Measurements from ENCODE around the gene R3HDM2. TPM values are rescaled to one million over a fixed set of nuclear protein-coding genes. Genes with fewer than 3 reads are reported as not detected.

R3HDM2 gene
- total and polyA plus RNA-seq, 4 donors, result 18.1 to 60.7 (median 30.6) TPM

DNA sequence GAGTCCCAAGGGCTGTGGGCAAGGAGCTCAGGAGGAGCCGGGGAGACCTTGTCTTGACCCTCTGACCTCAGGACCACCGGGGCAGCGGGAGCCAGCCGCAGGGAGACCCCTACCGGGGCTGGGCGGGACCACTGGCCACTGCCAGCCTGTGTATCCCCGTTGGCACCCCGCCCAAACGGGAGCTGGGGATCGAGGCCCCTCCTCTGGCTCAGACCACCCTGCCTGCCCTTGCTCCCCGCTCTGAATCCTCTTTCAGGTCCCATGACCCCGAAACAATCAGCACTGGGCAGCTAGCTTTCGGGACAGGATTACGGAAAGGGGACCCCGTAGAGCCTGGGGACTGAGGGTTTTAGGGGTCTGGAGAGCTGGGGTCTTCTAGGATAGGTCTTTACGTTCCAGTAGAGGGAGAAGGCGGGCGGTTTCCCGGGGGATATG lies 30.0 kb upstream of the R3HDM2 start:
- TF ChIP-seq, protein P1, sequence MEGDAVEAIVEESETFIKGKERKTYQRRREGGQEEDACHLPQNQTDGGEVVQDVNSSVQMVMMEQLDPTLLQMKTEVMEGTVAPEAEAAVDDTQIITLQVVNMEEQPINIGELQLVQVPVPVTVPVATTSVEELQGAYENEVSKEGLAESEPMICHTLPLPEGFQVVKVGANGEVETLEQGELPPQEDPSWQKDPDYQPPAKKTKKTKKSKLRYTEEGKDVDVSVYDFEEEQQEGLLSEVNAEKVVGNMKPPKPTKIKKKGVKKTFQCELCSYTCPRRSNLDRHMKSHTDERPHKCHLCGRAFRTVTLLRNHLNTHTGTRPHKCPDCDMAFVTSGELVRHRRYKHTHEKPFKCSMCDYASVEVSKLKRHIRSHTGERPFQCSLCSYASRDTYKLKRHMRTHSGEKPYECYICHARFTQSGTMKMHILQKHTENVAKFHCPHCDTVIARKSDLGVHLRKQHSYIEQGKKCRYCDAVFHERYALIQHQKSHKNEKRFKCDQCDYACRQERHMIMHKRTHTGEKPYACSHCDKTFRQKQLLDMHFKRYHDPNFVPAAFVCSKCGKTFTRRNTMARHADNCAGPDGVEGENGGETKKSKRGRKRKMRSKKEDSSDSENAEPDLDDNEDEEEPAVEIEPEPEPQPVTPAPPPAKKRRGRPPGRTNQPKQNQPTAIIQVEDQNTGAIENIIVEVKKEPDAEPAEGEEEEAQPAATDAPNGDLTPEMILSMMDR (IDR thresholded peaks at IDR 0.05; ENCODE audit: control extremely low read depth, extremely low read depth), result no peak
- H3K4me3 ChIP-seq, result no peak overlapping the region
- H3K27me3 ChIP-seq (ENCODE audit: control insufficient read depth in 3 of 3, insufficient read depth in 3 of 3, low read length in 2 of 3), result peaks cover 0 to 10% (median 0%) of the 10 kb centered on the region in 3 donors
- no peak for ATAC-seq (ENCODE audit: insufficient read depth, low FRiP score)
- WGBS, 2 donors, result 1 to 2% methylated on average over 19 of the region's 19 CpGs
- H3K27ac ChIP-seq (ENCODE audit: low read depth in 1 of 2, low read length in 1 of 2), result no peak overlapping the region
- peak overlapping the region in 1 of 2 donors; percentile 74 for H3K9ac ChIP-seq (ENCODE audit: insufficient read depth in 1 of 2, low read length in 2 of 2)
- peaks cover 0 to 15% (median 6%) of the 10 kb centered on the region in 5 donors for H3K4me1 ChIP-seq (ENCODE audit: control insufficient read depth in 5 of 5, insufficient read depth in 5 of 5, low read length in 5 of 5)
- DNase-seq, result peak in 1 of 3 donors; percentile 84
- H3K36me3 ChIP-seq (ENCODE audit: control insufficient read depth in 4 of 4, insufficient read depth in 4 of 4, low read length in 4 of 4), result peaks cover 0 to 18% (median 5%) of the 10 kb centered on the region in 4 donors
- H3K9me3 ChIP-seq (ENCODE audit: control insufficient read depth in 4 of 4, insufficient read depth in 3 of 4, low read length in 3 of 4), result no peaks in the 10 kb centered on the region

- 3% methylated on average over 6 of the region's 6 CpGs for WGBS, 2 donors
- Histone ChIP-seq H3K27me3 (ENCODE audit: control insufficient read depth in 3 of 3, insufficient read depth in 3 of 3, low read length in 2 of 3) (peaks cover 0 to 10% (median 0%) of the 10 kb centered on the region in 3 donors), H3K36me3 (ENCODE audit: control insufficient read depth in 4 of 4, insufficient read depth in 4 of 4, low read length in 4 of 4) (peaks cover 0 to 15% (median 5%) of the 10 kb centered on the region in 4 donors), H3K9me3 (ENCODE audit: control insufficient read depth in 4 of 4, insufficient read depth in 3 of 4, low read length in 3 of 4) (no peaks in the 10 kb centered on the region), H3K27ac (ENCODE audit: low read depth in 1 of 2, low read length in 1 of 2) (no peak overlapping the region), H3K4me3 (no peak overlapping the region), H3K4me1 (ENCODE audit: control insufficient read depth in 5 of 5, insufficient read depth in 5 of 5, low read length in 5 of 5) (peaks cover 0 to 15% (median 6%) of the 10 kb centered on the region in 5 donors), H3K9ac (ENCODE audit: insufficient read depth in 1 of 2, low read length in 2 of 2) (peak overlapping the region in 1 of 2 donors; percentile 74)
- ATAC-seq (ENCODE audit: insufficient read depth, low FRiP score) (no peak), DNase-seq (no peak)
- TF ChIP-seq, protein P1 (IDR thresholded peaks at IDR 0.05; ENCODE audit: control extremely low read depth, extremely low read depth), result no peak
These were observed 29.6 kb upstream of the R3HDM2 start for GRCh38 chr12:57460468-57460784.

GRCh38 chr12:57459750-57460467 lies 29.1 kb upstream of the R3HDM2 start, which contains the start of gene GLI1:
GLI1 (plus strand) TSS chr12:57459785; CDS start chr12:57463692, 3,907 bp downstream.
- peak within 1 kb of the TSS; percentile 65 for H3K4me3 ChIP-seq
- DNase-seq (peak in 2 of 3 donors; percentile 88 to 93), ATAC-seq (ENCODE audit: insufficient read depth, low FRiP score) (no peak)
- TF ChIP-seq, protein P1 (IDR thresholded peaks at IDR 0.05; ENCODE audit: control extremely low read depth, extremely low read depth), result no peak
- H3K9me3 ChIP-seq (ENCODE audit: control insufficient read depth in 4 of 4, insufficient read depth in 3 of 4, low read length in 3 of 4), result no peaks in the 10 kb centered on the region
- peaks cover 0 to 15% (median 6%) of the 10 kb centered on the region in 5 donors for H3K4me1 ChIP-seq (ENCODE audit: control insufficient read depth in 5 of 5, insufficient read depth in 5 of 5, low read length in 5 of 5)
- peak within 1 kb of the TSS in 1 of 2 donors; percentile 68 for H3K27ac ChIP-seq (ENCODE audit: low read depth in 1 of 2, low read length in 1 of 2)
- peaks cover 0 to 10% (median 0%) of the 10 kb centered on the region in 3 donors for H3K27me3 ChIP-seq (ENCODE audit: control insufficient read depth in 3 of 3, insufficient read depth in 3 of 3, low read length in 2 of 3)
- 1% methylated on average over 27 to 35 of the region's 36 CpGs for WGBS, 2 donors
- peak within 1 kb of the TSS; percentile 50 to 93 for H3K9ac ChIP-seq (ENCODE audit: insufficient read depth in 1 of 2, low read length in 2 of 2)
- peaks cover 0 to 13% (median 5%) of the 10 kb centered on the region in 4 donors for H3K36me3 ChIP-seq (ENCODE audit: control insufficient read depth in 4 of 4, insufficient read depth in 4 of 4, low read length in 4 of 4)

Data from lung (tissue), 12 donors.